Measurements from ENCODE around the gene AGBL4. TPM values are rescaled to one million over a fixed set of nuclear protein-coding genes. Genes with fewer than 3 reads are reported as not detected.

The AGBL4 gene
- total and polyA plus RNA-seq, 7 donors: 0.01 to 0.05 TPM; not detected in 5

- Histone ChIP-seq H3K9me3 (no peaks in the 10 kb centered on the region), H3K27me3 (ENCODE audit: insufficient read depth in 3 of 3, low read length in 2 of 3) (no peaks in the 10 kb centered on the region), H3K4me3 (no peak overlapping the region), H3K4me1 (no peaks in the 10 kb centered on the region), H3K36me3 (ENCODE audit: insufficient read depth in 1 of 2, low read depth in 1 of 2) (no peaks in the 10 kb centered on the region), H3K27ac (no peak overlapping the region)
- DNase-seq (no peak), ATAC-seq (no peak)
- no peak for TF ChIP-seq CTCF (IDR thresholded peaks at IDR 0.05)
- intact Hi-C loops (cut with DNase I): no loop called here
These were observed 397.3 kb downstream of the AGBL4 start for GRCh38 chr1:49626472-49626871.

- Histone ChIP-seq H3K4me3 (no peak overlapping the region), H3K27me3 (ENCODE audit: insufficient read depth in 3 of 3, low read length in 2 of 3) (no peaks in the 10 kb centered on the region), H3K36me3 (ENCODE audit: insufficient read depth in 1 of 2, low read depth in 1 of 2) (no peaks in the 10 kb centered on the region), H3K4me1 (no peaks in the 10 kb centered on the region), H3K9me3 (no peaks in the 10 kb centered on the region), H3K27ac (no peak overlapping the region)
- TF ChIP-seq CTCF (IDR thresholded peaks at IDR 0.05): no peak
- intact Hi-C loops (cut with DNase I): no loop called here
- no peak for ATAC-seq
- no peak for DNase-seq
- WGBS, 3 donors: 87 to 92% (median 89%) methylated on average over 3 of the region's 3 CpGs
These were observed 400.9 kb downstream of the AGBL4 start for GRCh38 chr1:49622877-49623276.

GRCh38 chr1:49606082-49606481 lies 417.7 kb downstream of the AGBL4 start:
- Histone ChIP-seq H3K4me3 (no peak overlapping the region), H3K27me3 (ENCODE audit: insufficient read depth in 3 of 3, low read length in 2 of 3) (no peaks in the 10 kb centered on the region), H3K4me1 (no peaks in the 10 kb centered on the region), H3K27ac (no peak overlapping the region), H3K9me3 (no peaks in the 10 kb centered on the region), H3K36me3 (ENCODE audit: insufficient read depth in 1 of 2, low read depth in 1 of 2) (no peaks in the 10 kb centered on the region)
- DNase-seq (no peak), ATAC-seq (no peak)
- intact Hi-C loops (cut with DNase I): no loop called here
- no peak for TF ChIP-seq CTCF (IDR thresholded peaks at IDR 0.05)
- 77% methylated on average over 5 of the region's 5 CpGs for WGBS, 3 donors

- no peak overlapping the region for H3K4me3 ChIP-seq
- no peaks in the 10 kb centered on the region for H3K4me1 ChIP-seq
- intact Hi-C loops (cut with DNase I): no loop called here
- H3K27ac ChIP-seq: no peak overlapping the region
- TF ChIP-seq CTCF (IDR thresholded peaks at IDR 0.05): no peak
- no peaks in the 10 kb centered on the region for H3K27me3 ChIP-seq (ENCODE audit: insufficient read depth in 3 of 3, low read length in 2 of 3)
- H3K36me3 ChIP-seq (ENCODE audit: insufficient read depth in 1 of 2, low read depth in 1 of 2): no peaks in the 10 kb centered on the region
- no peak for DNase-seq
- no peak for ATAC-seq
- no peaks in the 10 kb centered on the region for H3K9me3 ChIP-seq
These were observed 426.3 kb downstream of the AGBL4 start for GRCh38 chr1:49597436-49597835.

- DNase-seq: no peak
- Histone ChIP-seq H3K4me3 (no peak overlapping the region), H3K36me3 (ENCODE audit: insufficient read depth in 1 of 2, low read depth in 1 of 2) (no peaks in the 10 kb centered on the region), H3K9me3 (no peaks in the 10 kb centered on the region), H3K27me3 (ENCODE audit: insufficient read depth in 3 of 3, low read length in 2 of 3) (no peaks in the 10 kb centered on the region), H3K4me1 (no peaks in the 10 kb centered on the region), H3K27ac (no peak overlapping the region)
- no peak for TF ChIP-seq CTCF (IDR thresholded peaks at IDR 0.05)
- no peak for ATAC-seq
- 62 to 78% (median 70%) methylated on average over 3 of the region's 3 CpGs for WGBS, 3 donors
- intact Hi-C loops (cut with DNase I): no loop called here
These were observed 447.3 kb downstream of the AGBL4 start for GRCh38 chr1:49576327-49576901.

All from psoas muscle (tissue), 8 donors.